ENCODE results near the gene UTP11.

UTP11 gene

GRCh38 chr1:38073534-38074301, 61.2 kb downstream of the UTP11 start:
- no peak for DNase-seq

- DNase-seq = no peak
These were observed 61.8 kb downstream of the UTP11 start for GRCh38 chr1:38074302-38074677.

Measured in NCI-H2081 treated with DMSO at 0.1 percent for 48 hours (cell line).